ENCODE measurements around the gene DOK7. TPM values are rescaled to one million over a fixed set of nuclear protein-coding genes. Genes with fewer than 3 reads are reported as not detected.

The DOK7 gene
- polyA plus RNA-seq, 4 donors, result 0.42 to 3.3 (median 1.3) TPM

DNA sequence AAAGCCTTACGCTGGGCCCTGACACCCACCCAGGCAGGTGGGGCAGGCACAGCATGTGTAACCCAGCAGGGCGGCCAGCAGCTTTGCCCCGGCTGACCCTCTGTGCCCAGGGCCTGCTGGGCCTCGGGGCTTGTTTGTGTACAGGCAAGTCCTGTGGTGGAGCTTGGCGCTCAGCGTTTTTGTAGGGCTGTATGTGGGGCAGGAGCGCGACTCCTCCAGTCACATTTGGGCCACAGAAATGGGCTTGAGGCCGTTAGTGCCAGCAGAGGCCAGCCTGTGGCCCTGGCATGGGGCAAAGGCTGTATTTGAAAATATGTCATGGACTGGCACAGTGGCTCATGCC, 36.0 kb upstream of the DOK7 start:
- no peak for DNase-seq (ENCODE audit: low read depth in 4 of 4, low spot score in 3 of 4)

DNA sequence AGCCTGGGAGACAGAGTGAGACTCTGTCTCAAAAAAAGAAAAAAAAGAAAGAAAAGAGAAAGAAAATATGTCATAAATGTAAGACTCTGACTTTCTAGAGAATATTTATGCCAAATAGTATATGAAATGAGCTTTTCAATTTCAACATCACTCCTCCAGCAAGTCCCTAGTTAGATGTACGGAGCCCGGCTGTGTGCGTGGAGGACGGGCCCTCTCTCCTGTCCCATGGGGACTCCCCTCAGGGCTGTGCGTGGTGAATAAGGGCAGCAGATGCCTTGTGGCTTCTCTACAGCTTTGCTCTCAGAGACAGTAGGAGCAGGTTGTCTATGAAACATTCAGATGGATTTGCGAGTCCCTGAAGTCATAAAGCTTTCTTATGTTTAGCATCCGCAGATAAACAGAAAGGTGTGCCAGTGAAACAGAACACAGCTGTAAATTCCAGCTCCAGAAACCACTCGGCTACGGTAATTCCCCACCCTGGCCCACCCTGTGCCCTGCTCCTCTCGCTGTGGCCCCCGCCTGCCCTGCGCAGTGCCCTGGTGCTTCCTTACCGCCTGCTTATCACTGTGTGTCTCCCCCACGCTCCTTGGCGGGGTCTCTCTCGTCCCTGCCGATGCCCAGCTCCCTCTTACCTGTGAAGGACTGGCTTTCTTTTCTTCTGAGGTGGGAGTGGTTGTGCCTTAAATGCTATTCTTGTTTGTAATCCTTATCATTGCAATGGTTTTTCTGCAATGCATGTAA, 35.2 kb upstream of the DOK7 start:
- DNase-seq (ENCODE audit: low read depth in 4 of 4, low spot score in 3 of 4), result no peak

DNA sequence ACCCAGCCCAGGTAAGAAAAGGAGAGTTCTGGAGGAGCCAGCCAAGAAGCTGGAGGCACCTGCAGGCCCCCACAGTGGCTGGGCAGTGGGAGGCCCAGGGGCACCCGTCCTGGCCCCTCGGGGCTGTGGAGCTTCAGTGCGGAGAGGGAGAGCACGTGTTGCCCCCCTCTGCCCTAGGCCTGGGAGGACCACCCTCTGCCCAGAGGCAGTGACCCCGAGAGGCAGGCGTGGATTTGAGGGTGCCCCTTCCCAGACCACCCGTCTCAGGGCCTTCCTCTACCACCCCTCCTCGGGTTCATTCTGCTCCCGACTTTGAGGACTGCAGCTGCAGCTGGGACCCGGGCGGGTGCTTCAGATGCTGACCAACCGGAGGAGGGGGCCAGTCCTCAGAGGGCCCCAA, 33.5 kb upstream of the DOK7 start:
- DNase-seq (ENCODE audit: low read depth in 4 of 4, low spot score in 3 of 4), result no peak

DNA sequence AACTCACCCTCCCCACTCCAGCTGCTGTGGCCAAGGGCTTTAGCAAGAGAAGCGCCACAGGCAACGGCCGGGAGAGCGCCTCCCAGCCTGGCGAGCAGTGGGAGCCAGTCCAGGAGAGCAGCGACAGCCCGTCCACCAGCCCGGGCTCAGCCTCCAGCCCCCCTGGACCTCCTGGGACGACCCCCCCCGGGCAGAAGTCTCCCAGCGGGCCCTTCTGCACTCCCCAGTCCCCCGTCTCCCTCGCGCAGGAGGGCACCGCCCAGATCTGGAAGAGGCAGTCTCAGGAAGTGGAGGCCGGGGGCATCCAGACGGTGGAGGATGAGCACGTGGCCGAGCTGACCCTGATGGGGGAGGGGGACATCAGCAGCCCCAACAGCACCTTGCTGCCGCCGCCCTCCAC, 32.6 kb upstream of the DOK7 start:
- no peak for DNase-seq (ENCODE audit: low read depth in 4 of 4, low spot score in 3 of 4)

DNA sequence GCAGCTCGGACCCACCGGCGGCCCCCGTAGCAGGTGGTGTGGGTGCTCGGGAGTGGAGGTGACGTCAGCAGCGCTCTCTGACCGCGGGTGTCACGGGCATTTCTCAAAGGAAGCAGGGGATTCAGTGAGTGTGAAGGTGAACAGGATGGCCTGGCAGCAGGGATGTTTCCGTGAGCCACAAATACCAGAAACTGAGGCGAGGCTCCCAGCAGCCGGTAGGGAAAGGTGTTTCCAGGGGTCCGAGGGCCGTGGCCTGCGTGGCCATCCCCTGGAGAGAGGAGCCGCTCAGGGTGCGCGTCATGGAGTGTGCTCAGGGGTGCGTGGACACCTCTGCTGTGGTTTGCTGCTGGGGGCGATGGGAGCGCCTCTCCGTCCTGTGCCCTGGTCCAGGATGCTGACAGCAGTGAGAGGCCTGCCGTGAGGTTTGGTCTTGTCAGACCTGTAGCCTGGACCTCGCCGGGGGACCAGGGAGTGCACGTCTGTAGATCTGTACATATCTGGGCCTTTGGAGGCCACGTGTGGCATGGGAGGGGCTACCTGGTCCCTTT, 31.6 kb upstream of the DOK7 start:
- no peak for DNase-seq (ENCODE audit: low read depth in 4 of 4, low spot score in 3 of 4)

DNA sequence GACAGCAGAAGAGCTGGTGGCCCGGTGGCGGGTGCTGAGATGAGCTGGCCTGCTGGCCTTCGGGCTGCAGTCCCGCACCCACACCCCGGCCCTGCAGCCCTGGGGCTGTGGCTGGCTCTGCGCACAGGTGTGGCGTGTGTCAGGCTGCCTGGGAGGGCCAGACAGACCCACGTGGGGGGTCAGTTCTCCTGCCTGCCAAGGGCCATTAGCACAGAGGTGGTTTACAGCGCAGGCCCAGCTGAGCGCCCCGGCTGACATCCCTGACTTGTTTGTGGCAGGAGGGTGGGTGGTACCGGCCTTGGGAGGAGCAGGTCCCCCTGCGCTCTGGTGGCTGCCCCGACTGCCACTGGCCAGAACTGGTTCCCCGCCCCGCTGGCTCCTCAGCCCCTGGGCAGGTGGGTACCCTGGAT, 30.7 kb upstream of the DOK7 start:
- no peak for DNase-seq (ENCODE audit: low read depth in 4 of 4, low spot score in 3 of 4)

DNA sequence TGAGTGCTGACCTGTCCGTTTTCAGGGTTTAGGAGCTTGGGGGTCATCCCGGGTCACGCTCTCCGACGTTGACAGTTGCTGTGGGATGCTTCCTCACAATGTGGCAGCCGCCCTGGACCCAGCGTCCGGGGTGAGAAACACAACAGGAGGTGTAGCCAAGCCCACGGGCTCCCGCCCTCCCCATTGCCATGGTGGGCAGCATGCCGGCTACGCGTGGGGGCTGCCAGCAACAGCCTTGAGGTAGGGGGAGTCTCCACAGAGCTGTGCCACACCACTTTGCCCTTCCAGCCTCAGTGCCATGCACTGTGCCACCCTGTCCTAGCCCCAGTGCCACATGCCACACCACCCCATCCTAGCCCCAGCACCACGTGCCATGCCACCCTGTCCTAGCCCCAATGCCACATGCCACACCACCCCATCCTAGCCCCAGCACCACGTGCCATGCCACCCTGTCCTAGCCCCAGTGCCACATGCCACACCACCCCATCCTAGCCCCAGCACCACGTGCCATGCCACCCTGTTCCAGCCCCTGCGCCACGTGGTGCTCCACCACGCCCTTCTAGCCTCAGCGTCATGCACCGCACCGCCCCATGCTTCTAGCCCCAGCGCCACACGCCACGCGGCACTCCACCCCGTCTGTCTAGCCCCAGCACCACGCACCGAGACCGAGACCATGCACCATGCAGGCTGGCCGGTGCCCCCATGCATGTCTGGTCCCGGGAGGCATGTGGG, 29.8 kb upstream of the DOK7 start:
- no peak for DNase-seq (ENCODE audit: low read depth in 4 of 4, low spot score in 3 of 4)

DNA sequence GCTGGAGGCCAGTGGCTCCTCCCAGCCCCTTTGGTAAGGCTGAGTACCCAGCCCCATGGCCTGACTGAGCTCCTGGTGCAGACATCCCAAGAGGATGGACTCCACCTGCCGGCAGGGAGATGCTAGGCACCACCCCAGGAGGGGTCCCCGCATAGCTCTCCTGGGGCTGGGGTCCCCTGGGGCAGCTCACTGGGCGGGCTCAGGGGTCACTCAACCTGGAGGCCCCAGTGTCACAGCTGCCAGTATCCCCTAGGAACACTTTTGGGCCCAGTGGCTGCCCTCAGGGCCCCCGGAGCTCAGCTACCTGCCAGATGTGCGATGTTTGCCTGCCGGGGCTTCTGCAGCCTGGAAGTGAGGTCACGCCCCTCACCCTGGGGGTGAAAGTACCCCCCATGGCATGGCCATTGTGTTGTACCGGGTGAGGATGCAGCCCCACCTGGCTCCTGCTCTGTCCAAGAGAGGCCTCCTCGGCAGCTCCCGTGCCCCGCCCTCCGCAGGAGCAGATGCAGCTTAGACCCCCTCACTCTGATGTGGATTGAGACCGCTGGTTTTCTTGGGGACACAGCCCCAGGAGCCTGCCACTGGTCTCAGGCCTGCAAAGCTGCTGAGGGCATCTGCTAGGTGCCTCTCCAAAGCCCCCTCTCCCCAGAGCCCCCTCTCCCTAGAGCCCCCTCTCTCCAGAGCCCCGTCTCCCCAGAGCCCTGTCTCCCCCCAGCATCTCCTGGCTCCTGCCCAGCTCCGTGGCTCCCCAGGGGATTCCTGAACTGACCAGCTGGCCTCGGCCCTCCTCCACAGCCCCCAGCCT, 28.0 kb upstream of the DOK7 start:
- DNase-seq (ENCODE audit: low read depth in 4 of 4, low spot score in 3 of 4), result no peak

DNA sequence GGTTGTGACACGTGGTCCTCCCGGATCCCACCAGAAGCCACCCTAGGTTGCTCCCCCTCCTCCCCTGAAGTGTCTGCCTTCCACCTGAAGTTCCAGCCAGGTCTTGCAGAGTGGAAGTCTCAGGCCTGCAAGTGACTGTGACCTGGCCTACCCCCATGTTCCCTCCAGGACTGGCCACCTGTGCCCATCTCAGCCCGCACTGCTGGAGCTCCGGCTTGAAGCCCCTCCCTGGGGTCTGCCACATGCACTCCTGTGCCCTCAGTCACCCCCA, 27.5 kb upstream of the DOK7 start:
- no peak for DNase-seq (ENCODE audit: low read depth in 4 of 4, low spot score in 3 of 4)

DNA sequence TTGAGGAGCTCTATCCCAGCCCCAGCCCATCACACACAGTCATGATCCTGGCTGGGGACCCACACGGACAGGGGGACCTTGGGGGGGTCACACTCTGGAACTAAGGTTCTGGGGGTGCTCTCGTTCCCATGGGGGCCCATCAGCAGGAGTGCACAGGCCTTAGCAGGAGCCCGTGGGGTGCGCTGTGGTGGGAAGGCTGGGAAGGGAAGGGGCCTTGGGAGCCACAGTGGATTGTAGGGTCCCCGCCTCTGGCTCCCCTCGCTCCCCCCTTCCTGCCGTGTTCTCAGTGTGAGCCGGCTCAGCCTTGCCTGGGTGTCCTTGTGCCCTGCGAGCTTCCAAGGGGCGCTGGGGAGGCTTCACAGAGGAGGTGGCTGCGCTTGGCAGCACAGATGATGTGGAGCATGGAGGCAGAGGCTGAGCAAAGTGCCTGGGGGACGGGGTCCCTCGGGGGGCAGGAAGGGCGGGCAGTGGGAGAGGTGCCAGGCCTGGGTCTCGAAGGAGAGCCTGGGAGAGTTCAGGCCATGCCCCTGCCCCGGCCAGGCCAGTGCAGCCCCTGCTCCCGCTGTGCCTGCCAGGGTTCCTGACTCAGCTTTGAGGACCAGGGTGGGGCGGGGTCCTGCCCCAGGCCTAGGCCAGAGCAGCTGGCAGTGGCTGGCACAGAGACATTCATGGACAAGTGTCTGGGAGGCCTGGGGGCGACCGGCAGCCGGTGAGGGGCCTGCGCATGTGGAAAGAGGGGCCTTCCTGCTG, 26.9 kb upstream of the DOK7 start:
- no peak for DNase-seq (ENCODE audit: low read depth in 4 of 4, low spot score in 3 of 4)

DNA sequence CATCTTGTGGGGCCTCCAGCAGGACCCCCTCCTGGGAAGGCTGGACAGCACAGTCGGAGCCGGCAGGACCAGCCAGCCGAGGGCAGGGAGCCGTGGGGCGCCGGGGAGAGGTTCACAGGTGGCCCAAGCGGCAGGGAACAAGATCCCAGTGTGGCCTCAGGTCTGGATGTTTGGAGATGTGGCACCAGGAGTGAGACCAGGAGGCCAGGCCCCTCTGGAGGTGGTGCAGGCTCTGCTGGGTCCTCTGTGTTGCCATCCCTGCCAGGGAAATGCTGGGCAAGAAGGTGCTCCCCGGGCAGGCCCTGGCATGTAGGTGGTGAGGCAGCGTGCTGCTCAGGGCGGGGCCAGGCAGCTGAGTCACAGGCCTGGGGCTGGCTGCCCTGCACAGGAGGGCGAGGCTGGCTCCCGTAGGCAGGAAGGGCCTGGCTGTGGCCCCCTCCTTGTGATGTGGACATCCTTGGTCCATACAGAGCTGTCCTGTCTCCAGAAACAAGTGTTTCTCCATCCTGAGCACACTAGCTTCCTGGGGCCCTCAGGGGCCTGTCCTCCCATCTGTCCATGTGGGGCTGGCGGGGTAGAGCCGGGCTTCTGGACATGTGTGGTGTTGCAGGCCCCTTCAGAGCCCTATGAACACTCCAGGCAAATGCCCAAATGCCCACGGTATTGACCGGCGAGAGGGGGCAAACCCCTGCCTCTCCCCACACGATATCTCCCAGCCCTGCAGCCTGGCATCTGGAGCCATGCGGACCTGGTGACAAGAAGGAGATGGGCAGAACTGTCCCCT, 26.1 kb upstream of the DOK7 start:
- no peak for DNase-seq (ENCODE audit: low read depth in 4 of 4, low spot score in 3 of 4)

DNA sequence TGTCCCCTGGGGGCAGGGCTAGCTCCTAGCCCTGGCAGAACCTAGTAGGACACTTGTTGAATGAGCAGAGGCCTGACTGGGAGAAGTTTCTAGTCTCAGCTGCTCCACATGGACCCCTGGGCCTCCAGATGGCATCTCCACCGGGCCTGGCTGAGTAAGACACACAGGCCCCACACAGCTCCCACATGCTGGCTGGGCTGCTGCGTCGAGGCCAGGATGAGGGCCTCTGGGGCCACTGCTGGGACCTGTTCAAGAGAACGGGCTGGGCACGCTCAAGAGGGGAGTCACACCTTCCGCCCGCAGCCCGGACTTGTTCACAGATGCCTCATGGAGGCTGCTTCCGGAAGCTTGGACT, 25.5 kb upstream of the DOK7 start:
- DNase-seq (ENCODE audit: low read depth in 4 of 4, low spot score in 3 of 4), result no peak

DNA sequence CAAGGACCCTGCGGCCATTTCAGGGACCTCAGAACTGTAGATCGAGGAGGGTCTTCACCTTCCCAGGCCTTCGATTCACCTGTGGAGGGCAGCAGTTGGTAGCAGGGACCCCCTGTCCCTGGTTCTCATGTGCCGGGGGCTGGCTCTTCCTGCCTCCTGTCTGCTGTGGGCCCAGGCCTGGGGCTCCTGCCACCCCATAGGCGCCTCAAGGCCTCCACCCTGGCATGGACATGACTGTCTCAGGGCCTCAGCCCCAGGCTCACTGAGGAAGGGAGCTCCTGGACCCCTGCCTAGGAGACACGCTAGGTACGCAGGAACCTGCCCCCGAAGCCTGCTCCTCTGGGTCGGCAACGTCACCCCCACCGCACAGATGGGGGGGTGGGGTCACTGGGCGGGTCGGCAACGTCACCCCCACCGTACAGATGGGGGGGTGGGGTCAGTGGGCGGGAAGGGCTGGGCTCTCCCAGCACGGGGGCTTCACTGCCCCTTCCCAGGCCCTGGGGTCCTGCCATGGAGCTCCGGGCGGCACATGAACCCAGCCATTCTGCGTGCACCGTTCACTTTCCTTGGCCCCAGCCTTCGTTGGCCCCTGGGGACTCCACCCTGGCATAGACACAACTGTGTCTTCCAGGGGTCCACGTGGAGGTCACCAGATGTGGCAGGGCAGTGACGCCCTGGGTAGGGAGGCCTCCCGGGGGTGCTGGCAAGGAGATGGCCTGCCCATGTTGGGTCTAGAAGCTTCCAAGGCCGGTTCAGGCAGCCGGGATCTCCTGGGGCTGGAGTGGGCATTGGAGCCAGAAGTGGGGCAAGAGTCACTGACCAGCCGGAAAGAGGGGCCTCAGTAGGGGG, 24.9 kb upstream of the DOK7 start:
- DNase-seq (ENCODE audit: low read depth in 4 of 4, low spot score in 3 of 4), result no peak

DNA sequence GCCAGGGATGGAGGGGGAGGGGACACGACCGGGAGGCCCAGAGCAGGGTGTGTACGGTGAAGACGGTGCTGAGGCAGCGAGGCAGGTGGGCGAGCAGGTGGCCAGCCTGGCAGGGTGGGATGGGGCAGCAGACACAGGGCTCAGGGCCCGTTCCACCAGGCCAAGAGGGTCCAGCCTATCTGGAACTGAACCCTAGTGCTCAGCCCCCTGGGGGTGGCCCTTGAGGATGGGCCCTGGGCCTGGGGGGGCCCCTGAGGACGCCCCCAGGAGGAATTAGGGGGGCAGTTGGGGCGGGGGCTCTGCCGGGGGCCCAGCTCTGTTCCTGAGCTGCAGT, 24.3 kb upstream of the DOK7 start:
- DNase-seq (ENCODE audit: low read depth in 4 of 4, low spot score in 3 of 4), result no peak

DNA sequence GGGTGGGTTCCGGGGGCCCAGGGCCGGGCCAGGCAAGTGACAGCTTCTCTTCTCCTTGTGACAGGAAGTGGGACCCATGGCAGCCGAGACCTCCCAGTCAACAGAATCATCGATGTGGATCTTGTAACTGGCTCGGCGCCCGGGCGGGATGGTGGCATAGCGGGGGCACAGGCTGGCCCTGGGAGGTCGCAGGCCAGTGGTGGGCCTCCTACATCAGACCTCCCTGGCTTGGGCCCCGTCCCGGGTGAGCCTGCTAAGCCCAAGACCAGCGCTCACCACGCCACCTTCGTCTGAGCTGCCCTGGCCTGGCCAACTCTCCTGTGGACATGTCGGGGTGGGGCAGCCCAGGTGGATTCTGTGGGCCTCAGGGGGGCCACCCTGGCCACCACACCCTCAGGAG, 23.7 kb upstream of the DOK7 start:
- DNase-seq (ENCODE audit: low read depth in 4 of 4, low spot score in 3 of 4), result no peak

DNA sequence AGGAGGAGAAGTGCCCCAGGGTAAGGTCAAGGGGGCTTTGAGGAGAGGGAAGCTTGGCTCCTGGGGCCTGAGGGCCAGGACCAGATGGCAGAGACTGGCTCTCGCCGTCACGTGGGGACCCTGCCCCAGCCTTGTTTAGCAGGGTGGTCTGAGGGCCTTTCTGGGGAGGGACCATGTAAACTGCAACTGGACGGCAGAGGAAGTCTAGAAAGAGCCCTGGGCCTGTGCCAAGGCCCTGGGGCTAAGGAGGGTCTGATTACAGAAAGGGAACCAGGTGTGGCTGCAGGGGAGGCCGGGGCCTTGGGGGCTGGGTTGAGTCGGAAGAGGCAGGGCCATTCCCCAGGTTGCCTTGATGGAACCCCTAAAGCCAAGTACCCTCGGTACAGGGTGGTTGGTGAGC, 23.1 kb upstream of the DOK7 start:
- DNase-seq (ENCODE audit: low read depth in 4 of 4, low spot score in 3 of 4), result no peak

DNA sequence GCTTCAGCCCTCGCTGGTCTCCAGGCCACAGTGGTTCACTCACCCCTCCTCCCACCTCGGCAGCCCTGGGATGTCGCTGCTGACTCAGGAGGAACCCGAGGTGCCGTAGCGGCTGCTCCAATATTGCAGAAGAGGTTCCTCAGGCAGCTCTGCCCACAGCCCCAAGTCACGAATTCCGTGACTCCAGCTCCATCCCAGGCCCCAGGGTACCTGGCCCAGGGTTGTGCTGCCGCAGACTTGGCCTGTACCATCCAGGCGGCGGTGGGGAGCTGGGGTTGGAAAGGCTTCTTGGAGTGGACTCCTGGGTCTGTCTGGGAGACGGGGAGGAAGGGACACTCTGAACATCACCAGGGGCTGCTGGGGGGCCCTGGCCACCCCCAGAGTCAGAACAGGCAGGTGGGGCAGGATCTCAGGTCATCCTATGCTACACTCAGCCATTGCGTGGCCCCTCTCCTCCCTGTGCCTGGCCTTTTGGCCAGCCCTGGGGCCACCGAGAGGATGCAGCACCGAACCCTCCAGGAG, 22.1 kb upstream of the DOK7 start:
- no peak for DNase-seq (ENCODE audit: low read depth in 4 of 4, low spot score in 3 of 4)

DNA sequence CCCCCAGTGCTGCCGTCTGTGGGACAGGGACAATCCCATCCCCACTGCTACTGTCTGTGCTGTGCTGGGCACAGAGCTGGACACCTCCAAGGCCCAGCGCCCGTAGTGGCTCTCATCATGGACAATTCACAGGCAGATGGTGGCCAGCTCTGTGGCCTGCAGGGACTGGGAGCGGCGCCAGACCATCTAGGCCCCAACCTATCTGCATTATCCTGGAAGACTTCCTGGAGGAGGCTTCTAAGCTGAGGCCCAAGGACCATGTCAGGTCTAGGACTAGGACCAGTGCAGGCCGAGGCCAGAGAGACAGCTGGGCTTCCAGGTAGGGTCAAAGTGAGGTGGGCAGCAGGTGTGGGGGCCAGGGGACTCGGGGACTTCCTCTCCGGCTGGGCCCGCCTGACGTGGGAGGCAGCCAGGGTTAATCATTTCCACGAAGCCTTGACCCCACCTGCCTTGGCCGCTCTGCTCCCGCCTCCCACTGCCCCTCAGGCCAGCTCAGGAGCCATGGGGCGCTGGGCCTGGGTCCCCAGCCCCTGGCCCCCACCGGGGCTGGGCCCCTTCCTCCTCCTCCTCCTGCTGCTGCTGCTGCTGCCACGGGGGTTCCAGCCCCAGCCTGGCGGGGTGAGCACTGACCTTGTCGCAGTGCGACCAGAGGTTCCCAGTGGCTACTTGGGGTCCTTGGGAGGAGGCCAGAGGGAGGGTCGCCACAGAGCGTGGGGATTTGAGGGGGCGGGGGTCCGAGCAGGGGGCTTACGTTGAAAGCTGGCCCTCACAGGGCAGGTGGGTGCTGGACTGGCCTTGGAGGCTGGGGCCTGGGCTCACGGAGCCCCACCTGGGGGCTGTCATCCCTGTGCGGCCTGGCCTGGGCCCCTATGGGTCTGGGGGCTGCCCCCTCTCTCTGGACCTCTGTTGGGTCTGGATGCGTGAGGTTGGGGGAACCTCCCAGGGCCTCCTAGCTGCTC, 21.3 kb upstream of the DOK7 start, which contains the start of gene HGFAC:
Gene HGFAC (plus strand): TSS at position 468 of the 959 bp plus-strand sequence. CDS start 34 bp downstream, at position 502.
- no peak for DNase-seq (ENCODE audit: low read depth in 4 of 4, low spot score in 3 of 4)
